Endothelial cell of umbilical vein (primary cell): ENCODE measurements around the gene TRPM3. TPM values are rescaled to one million over a fixed set of nuclear protein-coding genes. Genes with fewer than 3 reads are reported as not detected.

Experiments
- BruUV-seq: library from RNA; stranded (reverse); fragments of 400-500 nt; replicated peaks from 2 replicates; lab custom pipeline; 2021; lab: Mats Ljungman, UMichigan
- CTCF ChIA-PET: fragments of 300-600, 350-600 bp; sonication (Branson Sonifier 250); formaldehyde crosslinking; loops from one replicate; lab custom pipeline; 2021; ENCODE audit warnings: antibody characterized with exemption, inconsistent platforms; lab: Charles Lee
- POLR2A ChIA-PET: fragments of 300-600, 350-600 bp; sonication (Branson Sonifier 250); formaldehyde crosslinking; loops from one replicate; lab custom pipeline; 2021; ENCODE audit warnings: antibody characterized with exemption, inconsistent platforms; lab: Charles Lee
- DNase-seq: peaks from one replicate; pipeline ENCODE4 v3.0.0-alpha.2; 2011; ENCODE audit warnings: low read depth, low spot score
- FAIRE-seq: peaks from 2 replicates; lab custom pipeline; 2011; peaks lifted over from hg19 to GRCh38; lab: Jason Lieb, UNC
- H2AFZ ChIP-seq: 2 replicates; pipeline ENCODE4 v1.6.0; 2012; ENCODE audit warnings: low read depth, low read length, control low read depth, inconsistent platforms
- H3K27ac ChIP-seq: 2 replicates; pipeline ENCODE4 v1.5.1; 2011; ENCODE audit warnings: low read depth, mild to moderate bottlenecking, control low read depth, low read length, moderate library complexity; ENCODE audit not compliant: insufficient read depth
- H3K27me3 ChIP-seq, 2 experiments: 2 replicates each; pipeline versions ENCODE4 v1.6.0 to v1.6.1; 2011; ENCODE audit warnings: low read length in 2 of 2, mixed read lengths in 1 of 2; ENCODE audit not compliant: control insufficient read depth in 2 of 2, insufficient read depth in 2 of 2
- H3K36me3 ChIP-seq, 2 experiments: 2 replicates in 1 of 2; 3 replicates in 1 of 2; pipeline ENCODE4 v1.5.1; 2011; ENCODE audit warnings: low read length in 2 of 2, mild to moderate bottlenecking in 1 of 2, moderate library complexity in 1 of 2; ENCODE audit not compliant: control insufficient read depth in 2 of 2, insufficient read depth in 2 of 2; ENCODE audit errors: extremely low read depth in 1 of 2
- H3K4me1 ChIP-seq: 3 replicates; pipeline ENCODE4 v1.5.1; 2011; ENCODE audit warnings: mild to moderate bottlenecking, low read length; ENCODE audit not compliant: control insufficient read depth, insufficient read depth; ENCODE audit errors: extremely low read depth
- H3K4me2 ChIP-seq: 2 replicates; pipeline ENCODE4 v1.6.1; 2011; ENCODE audit warnings: low read length, control low read depth, mixed read lengths; ENCODE audit not compliant: insufficient read depth
- H3K4me3 ChIP-seq, 3 experiments: fragments of 200-600 bp in 1 of 3; sonication (generic), shearing (Covaris generic) in 1 of 3; replicated peaks in 1 of 3; 2 replicates each; pipeline ENCODE4 v1.5.1; 2011 to 2016; ENCODE audit warnings: control low read depth in 3 of 3, low read length in 3 of 3, mild to moderate bottlenecking in 2 of 3, inconsistent platforms in 1 of 3, low read depth in 1 of 3, moderate library complexity in 1 of 3; ENCODE audit not compliant: insufficient read depth in 1 of 3
- H3K79me2 ChIP-seq: 2 replicates; pipeline ENCODE4 v1.6.0; 2012; ENCODE audit warnings: low read length, inconsistent platforms; ENCODE audit not compliant: control insufficient read depth, insufficient read depth
- H3K9ac ChIP-seq: replicated peaks from 2 replicates; pipeline ENCODE3; 2011; ENCODE audit warnings: low read length, control low read depth; ENCODE audit not compliant: insufficient read depth; ENCODE audit errors: extremely low read depth
- H3K9me1 ChIP-seq: replicated peaks from 3 replicates; pipeline ENCODE4 v1.6.0; 2011; ENCODE audit warnings: mild to moderate bottlenecking, low read length; ENCODE audit not compliant: control insufficient read depth, insufficient read depth; ENCODE audit errors: extremely low read depth
- H3K9me3 ChIP-seq: replicated peaks from 2 replicates; pipeline ENCODE4 v1.5.1; 2012; ENCODE audit warnings: low read length, inconsistent platforms; ENCODE audit not compliant: control insufficient read depth, insufficient read depth
- H4K20me1 ChIP-seq: replicated peaks from 2 replicates; pipeline ENCODE3; 2011; ENCODE audit warnings: mild to moderate bottlenecking, low read length; ENCODE audit not compliant: control insufficient read depth, insufficient read depth; ENCODE audit errors: extremely low read depth
- EZH2 ChIP-seq: IDR thresholded peaks from 2 replicates; pipeline ENCODE4 v1.6.1; 2012; ENCODE audit warnings: borderline replicate concordance, low read depth, mild to moderate bottlenecking, moderate library complexity, low read length, inconsistent platforms; ENCODE audit not compliant: severe bottlenecking
- FOS ChIP-seq: IDR thresholded peaks from 2 replicates; pipeline ENCODE4 v1.6.1; 2011; ENCODE audit warnings: mild to moderate bottlenecking, low read length, moderate library complexity, borderline replicate concordance; ENCODE audit not compliant: insufficient read depth
- GATA2 ChIP-seq: IDR thresholded peaks from 2 replicates; pipeline ENCODE4 v1.7.0; 2011; ENCODE audit warnings: low read depth, mild to moderate bottlenecking, moderate library complexity, mixed read lengths, low read length; ENCODE audit not compliant: insufficient read length, insufficient read depth
- JUN ChIP-seq: IDR thresholded peaks from 2 replicates; pipeline ENCODE4 v1.6.1; 2011; ENCODE audit warnings: borderline replicate concordance, low read depth; ENCODE audit not compliant: insufficient read length, insufficient read depth
- MAX ChIP-seq: IDR thresholded peaks from 2 replicates; pipeline ENCODE4 v1.6.1; 2011; ENCODE audit not compliant: insufficient read depth, insufficient read length
- MYC ChIP-seq: IDR thresholded peaks from one replicate; pipeline ENCODE4 v1.6.1; 2011; ENCODE audit warnings: mild to moderate bottlenecking, low read depth, low read length
- POLR2A ChIP-seq: IDR thresholded peaks from 2 replicates; pipeline ENCODE4 v1.6.1; 2012; ENCODE audit warnings: low read depth, mild to moderate bottlenecking, control low read depth, low read length
- POLR2AphosphoS5 ChIP-seq: IDR thresholded peaks from 2 replicates; pipeline ENCODE4 v1.6.1; 2012; ENCODE audit warnings: low read depth, mild to moderate bottlenecking, control low read depth, low read length, moderate library complexity; ENCODE audit not compliant: insufficient read depth
- dilution Hi-C: fragments of 300-500 bp; cut with MboI; formaldehyde crosslinking; loops from one replicate; pipeline ENCODE4 v1.15.0; 2019; ENCODE audit warnings: low sequenced_read_pairs; ENCODE audit not compliant: extremely low pct_ligation_motif_present
- intact Hi-C: fragments of 100-400 bp; cut with micrococcal nuclease; formaldehyde crosslinking; loops from one replicate; pipeline ENCODE4 v1.10.0; 2022
- polyA plus RNA-seq, 4 experiments: library from polyadenylated mRNA; depleted of rRNA in 3 of 4; stranded (reverse) in 3 of 4; unstranded in 1 of 4; fragments of >200 nt; gene quantifications; 2 replicates each; pipeline versions ENCODE4 v1.2.1 to v1.2.3, GENCODE V29; 2011 to 2012; ENCODE audit warnings: missing spikeins in 1 of 4
- total RNA-seq: library from RNA; stranded (reverse); gene quantifications from 2 replicates; pipeline ENCODE4 v1.2.3, GENCODE V29; 2021
- TF ChIP-seq, protein P1 (sequence below), 2 donors: IDR thresholded peaks; 1 replicate in 1 of 2; 2 replicates in 1 of 2; pipeline ENCODE4 v1.5.1; 2011; ENCODE audit warnings: low read length in 2 of 2, mild to moderate bottlenecking in 2 of 2, moderate library complexity in 2 of 2, control low read depth in 1 of 2, inconsistent platforms in 1 of 2, low read depth in 1 of 2; ENCODE audit not compliant: insufficient read depth in 1 of 2; ENCODE audit errors: extremely low read depth in 1 of 2

Gene TRPM3
- total and polyA plus RNA-seq, 2 donors (not counting 3 experiments of a cell fraction or from before 2014, with no cell fraction given) = 0.17 to 0.33 TPM

GRCh38 chr9:71108937-71109336 is 12.5 kb downstream of the TRPM3 start:
- H3K4me3 ChIP-seq = no peak overlapping the region
- FAIRE-seq (no peak), DNase-seq (no peak)
- POLR2A ChIA-PET = no interaction called here
- H3K4me2 ChIP-seq = no peak overlapping the region
- intact Hi-C loops = no loop called here
- peaks cover 0 to 3% of the 10 kb centered on the region in 2 experiments for H3K27me3 ChIP-seq
- H3K9me1 ChIP-seq = no peaks in the 10 kb centered on the region
- no peaks in the 10 kb centered on the region for H3K36me3 ChIP-seq
- no peak for TF ChIP-seq POLR2AphosphoS5
- TF ChIP-seq MAX = no peak
- no peak for TF ChIP-seq FOS
- dilution Hi-C loops = no loop called here
- no peaks in the 10 kb centered on the region for H3K9me3 ChIP-seq
- no peak overlapping the region for H3K27ac ChIP-seq
- no TSS peak for BruUV-seq
- H3K9ac ChIP-seq = no peak overlapping the region
- no peaks in the 10 kb centered on the region for H3K79me2 ChIP-seq
- no peak overlapping the region for H2AFZ ChIP-seq
- H3K4me1 ChIP-seq = no peaks in the 10 kb centered on the region
- CTCF ChIA-PET = no interaction called here
- no peaks in the 10 kb centered on the region for H4K20me1 ChIP-seq

DNA sequence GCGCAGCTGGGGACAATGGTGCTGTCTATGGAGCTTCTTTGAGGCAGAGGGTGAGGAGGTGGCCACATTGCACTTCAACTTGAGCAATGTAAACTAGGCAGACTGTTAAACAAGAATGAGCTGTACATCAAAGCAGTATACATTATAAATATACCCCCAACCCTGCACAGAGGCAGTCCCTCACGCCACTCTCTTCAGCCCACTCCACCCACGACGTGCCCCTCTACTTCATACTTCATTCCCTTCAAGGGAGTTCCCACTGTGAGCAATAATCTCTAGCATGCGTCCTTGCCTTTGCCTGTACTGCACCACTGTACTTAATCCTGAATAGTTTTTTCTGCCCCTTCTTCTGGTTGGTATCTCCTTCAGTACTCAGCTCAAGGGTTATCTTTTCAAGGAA is 14.4 kb downstream of the TRPM3 start:
- Histone ChIP-seq H3K4me1 (no peaks in the 10 kb centered on the region), H3K36me3 (no peaks in the 10 kb centered on the region), H3K9ac (no peak overlapping the region), H2AFZ (no peak overlapping the region), H3K4me3 (no peak overlapping the region), H4K20me1 (no peaks in the 10 kb centered on the region), H3K27ac (no peak overlapping the region), H3K9me1 (no peaks in the 10 kb centered on the region), H3K79me2 (no peaks in the 10 kb centered on the region), H3K9me3 (no peaks in the 10 kb centered on the region), H3K4me2 (no peak overlapping the region), H3K27me3 (peaks cover 0 to 3% of the 10 kb centered on the region in 2 experiments)
- intact Hi-C loops (no loop called here), dilution Hi-C loops (no loop called here)
- no peak for FAIRE-seq
- POLR2A ChIA-PET = interaction anchor here (0.6 kb wide), 1 partner anchor 118 kb away, joined by 3 read pairs; no protein-coding TSS in a partner anchor
- TF ChIP-seq FOS (no peak), MAX (no peak), POLR2AphosphoS5 (no peak), GATA2 (no peak), MYC (no peak), POLR2A (no peak), EZH2 (no peak), JUN (no peak)
- TF ChIP-seq, protein P1, sequence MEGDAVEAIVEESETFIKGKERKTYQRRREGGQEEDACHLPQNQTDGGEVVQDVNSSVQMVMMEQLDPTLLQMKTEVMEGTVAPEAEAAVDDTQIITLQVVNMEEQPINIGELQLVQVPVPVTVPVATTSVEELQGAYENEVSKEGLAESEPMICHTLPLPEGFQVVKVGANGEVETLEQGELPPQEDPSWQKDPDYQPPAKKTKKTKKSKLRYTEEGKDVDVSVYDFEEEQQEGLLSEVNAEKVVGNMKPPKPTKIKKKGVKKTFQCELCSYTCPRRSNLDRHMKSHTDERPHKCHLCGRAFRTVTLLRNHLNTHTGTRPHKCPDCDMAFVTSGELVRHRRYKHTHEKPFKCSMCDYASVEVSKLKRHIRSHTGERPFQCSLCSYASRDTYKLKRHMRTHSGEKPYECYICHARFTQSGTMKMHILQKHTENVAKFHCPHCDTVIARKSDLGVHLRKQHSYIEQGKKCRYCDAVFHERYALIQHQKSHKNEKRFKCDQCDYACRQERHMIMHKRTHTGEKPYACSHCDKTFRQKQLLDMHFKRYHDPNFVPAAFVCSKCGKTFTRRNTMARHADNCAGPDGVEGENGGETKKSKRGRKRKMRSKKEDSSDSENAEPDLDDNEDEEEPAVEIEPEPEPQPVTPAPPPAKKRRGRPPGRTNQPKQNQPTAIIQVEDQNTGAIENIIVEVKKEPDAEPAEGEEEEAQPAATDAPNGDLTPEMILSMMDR (IDR thresholded peaks at IDR 0.05; ENCODE audit: extremely low read depth in 1 of 2, insufficient read depth in 1 of 2, low read depth in 1 of 2, low read length in 2 of 2) = no peak
- CTCF ChIA-PET = interaction anchor here (0.7 to 2.2 kb wide), 5 partner anchors 10 to 142 kb away, joined by 3 to 6 read pairs (median 3); no protein-coding TSS in a partner anchor
- no TSS peak for BruUV-seq
- no peak for DNase-seq
